Measurements from ENCODE around the gene ALKBH5. TPM values are rescaled to one million over a fixed set of nuclear protein-coding genes. Genes with fewer than 3 reads are reported as not detected.

Gene ALKBH5
- total RNA-seq, 1 donor from 2014 or later: 78.8 TPM

GRCh38 chr17:18161207-18162145, 22.2 kb upstream of the ALKBH5 start:
- Mint-ChIP-seq H3K4me1 (peaks cover 55% of the 10 kb centered on the region), H3K4me3 (peak overlapping the region; percentile 16), H3K27ac (peak overlapping the region; percentile 72), H3K36me3 (no peaks in the 10 kb centered on the region), H3K27me3 (ENCODE audit: insufficient read depth, low read depth) (peaks cover 7% of the 10 kb centered on the region), H3K9me3 (no peaks in the 10 kb centered on the region)
- no peak overlapping the region for H3K4me2 ChIP-seq
- no peak overlapping the region for H3K9ac ChIP-seq
- no peak for DNase-seq (ENCODE audit: low spot score)
- H3K27ac ChIP-seq: no peak overlapping the region
- H3K36me3 ChIP-seq: no peaks in the 10 kb centered on the region
- TF ChIP-seq EZH2phosphoT487 (IDR thresholded peaks at IDR 0.05): no peak
- no peak for TF ChIP-seq EZH2 (IDR thresholded peaks at IDR 0.05)
- no peak overlapping the region for H2AFZ ChIP-seq (replicated peaks)
- H3K4me1 ChIP-seq: peaks cover 4% of the 10 kb centered on the region
- H4K20me1 ChIP-seq (ENCODE audit: low read depth): no peaks in the 10 kb centered on the region
- H3K9me3 ChIP-seq (ENCODE audit: low read depth): no peaks in the 10 kb centered on the region
- H3K27me3 ChIP-seq: no peaks in the 10 kb centered on the region
- no peaks in the 10 kb centered on the region for H3K79me2 ChIP-seq (ENCODE audit: low read depth)
- H3F3A ChIP-seq (ENCODE audit: low read depth): no peaks in the 10 kb centered on the region
- no peak overlapping the region for H3K4me3 ChIP-seq

- H3K4me3 ChIP-seq: no peak overlapping the region
- H3K9me3 ChIP-seq (ENCODE audit: low read depth): no peaks in the 10 kb centered on the region
- TF ChIP-seq EZH2 (IDR thresholded peaks at IDR 0.05) (no peak), CTCF (IDR thresholded peaks at IDR 0.05) (no peak), EZH2phosphoT487 (IDR thresholded peaks at IDR 0.05) (no peak)
- H3K27ac ChIP-seq: no peak overlapping the region
- Mint-ChIP-seq H3K27ac (peak overlapping the region; percentile 78), H3K4me3 (no peak overlapping the region), H3K27me3 (ENCODE audit: insufficient read depth, low read depth) (peaks cover 7% of the 10 kb centered on the region), H3K36me3 (no peaks in the 10 kb centered on the region), H3K4me1 (peaks cover 52% of the 10 kb centered on the region), H3K9me3 (no peaks in the 10 kb centered on the region)
- H3K27me3 ChIP-seq: no peaks in the 10 kb centered on the region
- H3K79me2 ChIP-seq (ENCODE audit: low read depth): no peaks in the 10 kb centered on the region
- no peak overlapping the region for H3K9ac ChIP-seq
- no peak overlapping the region for H3K4me2 ChIP-seq
- no peak overlapping the region for H2AFZ ChIP-seq (replicated peaks)
- no peaks in the 10 kb centered on the region for H4K20me1 ChIP-seq (ENCODE audit: low read depth)
- H3F3A ChIP-seq (ENCODE audit: low read depth): no peaks in the 10 kb centered on the region
- H3K4me1 ChIP-seq: no peaks in the 10 kb centered on the region
- H3K36me3 ChIP-seq: no peaks in the 10 kb centered on the region
- no peak for DNase-seq (ENCODE audit: low spot score)
Measured at GRCh38 chr17:18163547-18163946, 20.1 kb upstream of the ALKBH5 start.

- peak; percentile 35 for TF ChIP-seq CTCF (IDR thresholded peaks at IDR 0.05)
- TF ChIP-seq EZH2phosphoT487 (IDR thresholded peaks at IDR 0.05): no peak
- Mint-ChIP-seq H3K27ac (no peak overlapping the region), H3K4me3 (no peak overlapping the region), H3K4me1 (peaks cover 30% of the 10 kb centered on the region), H3K9me3 (no peaks in the 10 kb centered on the region), H3K36me3 (no peaks in the 10 kb centered on the region), H3K27me3 (ENCODE audit: insufficient read depth, low read depth) (peaks cover 9% of the 10 kb centered on the region)
- Histone ChIP-seq H3K27me3 (no peaks in the 10 kb centered on the region), H3K4me3 (no peak overlapping the region), H3K4me2 (no peak overlapping the region), H3K9ac (no peak overlapping the region), H2AFZ (replicated peaks) (no peak overlapping the region), H3K4me1 (no peaks in the 10 kb centered on the region), H4K20me1 (ENCODE audit: low read depth) (no peaks in the 10 kb centered on the region), H3K27ac (no peak overlapping the region), H3K36me3 (no peaks in the 10 kb centered on the region), H3K79me2 (ENCODE audit: low read depth) (no peaks in the 10 kb centered on the region), H3F3A (ENCODE audit: low read depth) (no peaks in the 10 kb centered on the region), H3K9me3 (ENCODE audit: low read depth) (no peaks in the 10 kb centered on the region)
- DNase-seq (ENCODE audit: low spot score): no peak
Measured at GRCh38 chr17:18166894-18167293, 16.7 kb upstream of the ALKBH5 start.

GRCh38 chr17:18167421-18167820, 16.2 kb upstream of the ALKBH5 start:
- TF ChIP-seq CTCF (IDR thresholded peaks at IDR 0.05) (no peak), EZH2phosphoT487 (IDR thresholded peaks at IDR 0.05) (no peak), EZH2 (IDR thresholded peaks at IDR 0.05) (no peak)
- no peak for DNase-seq (ENCODE audit: low spot score)
- H3K4me3 Mint-ChIP-seq: no peak overlapping the region
- H3K27me3 ChIP-seq: no peaks in the 10 kb centered on the region
- H3K27me3 Mint-ChIP-seq (ENCODE audit: insufficient read depth, low read depth): peaks cover 9% of the 10 kb centered on the region
- no peaks in the 10 kb centered on the region for H3K36me3 Mint-ChIP-seq
- no peaks in the 10 kb centered on the region for H4K20me1 ChIP-seq (ENCODE audit: low read depth)
- H2AFZ ChIP-seq (replicated peaks): no peak overlapping the region
- H3K9me3 ChIP-seq (ENCODE audit: low read depth): no peaks in the 10 kb centered on the region
- H3K9me3 Mint-ChIP-seq: no peaks in the 10 kb centered on the region
- no peak overlapping the region for H3K4me2 ChIP-seq
- H3K27ac ChIP-seq: no peak overlapping the region
- peak overlapping the region; percentile 32 for H3K27ac Mint-ChIP-seq
- no peaks in the 10 kb centered on the region for H3K79me2 ChIP-seq (ENCODE audit: low read depth)
- no peaks in the 10 kb centered on the region for H3F3A ChIP-seq (ENCODE audit: low read depth)
- peaks cover 25% of the 10 kb centered on the region for H3K4me1 Mint-ChIP-seq
- no peak overlapping the region for H3K4me3 ChIP-seq
- no peaks in the 10 kb centered on the region for H3K36me3 ChIP-seq
- H3K4me1 ChIP-seq: no peaks in the 10 kb centered on the region
- no peak overlapping the region for H3K9ac ChIP-seq

Data from neural progenitor cell (in vitro differentiated cells).